Ramos (cell line): ENCODE results near the gene TTC36.
"Not testable (repeated sequence)": the region's sequence is repeated elsewhere in the genome, so short reads cannot be mapped to it uniquely, and the experiment has no call there.

Experiments used
- in situ Hi-C: fragments of 300-500 bp; cut with MboI; formaldehyde crosslinking; loops from one replicate; pipeline ENCODE4 v1.14.3; 2022; ENCODE audit warnings: low sequenced_read_pairs; ENCODE audit not compliant: unreplicated experiment

The TTC36 gene

GRCh38 chr11:118531597-118532084 is 4.4 kb downstream of the TTC36 start:
- in situ Hi-C loops, result no loop called here

- in situ Hi-C loops, result no loop called here
Observed at GRCh38 chr11:118532091-118532490, 4.8 kb downstream of the TTC36 start.

- in situ Hi-C loops, result no loop called here
Observed at GRCh38 chr11:118532852-118533768, 5.8 kb downstream of the TTC36 start.

GRCh38 chr11:118533769-118534729 is 6.8 kb downstream of the TTC36 start:
- in situ Hi-C loops, result no loop called here

GRCh38 chr11:118535261-118535660 is 8.0 kb downstream of the TTC36 start:
- in situ Hi-C loops, result no loop called here

GRCh38 chr11:118536726-118537125 is 9.5 kb downstream of the TTC36 start:
- in situ Hi-C loops, result no loop called here

GRCh38 chr11:118537409-118537980 is 10.2 kb downstream of the TTC36 start:
- in situ Hi-C loops, result no loop called here

- in situ Hi-C loops, result no loop called here
Observed at GRCh38 chr11:118544010-118544646, 16.9 kb downstream of the TTC36 start.

- in situ Hi-C loops, result no loop called here
Observed at GRCh38 chr11:118544647-118545010, 17.4 kb downstream of the TTC36 start.

GRCh38 chr11:118545533-118545932 is 18.3 kb downstream of the TTC36 start:
- in situ Hi-C loops, result no loop called here

GRCh38 chr11:118547132-118547531 is 19.9 kb downstream of the TTC36 start:
- in situ Hi-C loops, result no loop called here

- in situ Hi-C loops, result no loop called here
Observed at GRCh38 chr11:118552341-118552740, 25.1 kb downstream of the TTC36 start.

- in situ Hi-C loops, result no loop called here
Observed at GRCh38 chr11:118560806-118561205, 33.5 kb downstream of the TTC36 start.

- in situ Hi-C loops, result no loop called here
Observed at GRCh38 chr11:118565051-118565450, 37.8 kb downstream of the TTC36 start.

GRCh38 chr11:118569670-118570069 is 42.4 kb downstream of the TTC36 start:
- in situ Hi-C loops, result no loop called here

GRCh38 chr11:118570787-118571186 is 43.5 kb downstream of the TTC36 start:
- in situ Hi-C loops, result no loop called here

- in situ Hi-C loops, result not testable (repeated sequence)
Observed at GRCh38 chr11:118571701-118572060, 44.4 kb downstream of the TTC36 start.

GRCh38 chr11:118572061-118572980 is 45.0 kb downstream of the TTC36 start, which contains the start of gene ARCN1:
Gene ARCN1, plus strand, starts transcription at chr11:118572409. Its CDS starts 139 bp downstream, at chr11:118572548.
- in situ Hi-C loops, result no loop called here

- in situ Hi-C loops, result no loop called here
Observed at GRCh38 chr11:118572981-118573550, 45.8 kb downstream of the TTC36 start.
